ENCODE results near the gene FAM124B.
"Not testable (repeated sequence)": the region's sequence is repeated elsewhere in the genome, so short reads cannot be mapped to it uniquely, and the experiment has no call there.

FAM124B gene

DNA sequence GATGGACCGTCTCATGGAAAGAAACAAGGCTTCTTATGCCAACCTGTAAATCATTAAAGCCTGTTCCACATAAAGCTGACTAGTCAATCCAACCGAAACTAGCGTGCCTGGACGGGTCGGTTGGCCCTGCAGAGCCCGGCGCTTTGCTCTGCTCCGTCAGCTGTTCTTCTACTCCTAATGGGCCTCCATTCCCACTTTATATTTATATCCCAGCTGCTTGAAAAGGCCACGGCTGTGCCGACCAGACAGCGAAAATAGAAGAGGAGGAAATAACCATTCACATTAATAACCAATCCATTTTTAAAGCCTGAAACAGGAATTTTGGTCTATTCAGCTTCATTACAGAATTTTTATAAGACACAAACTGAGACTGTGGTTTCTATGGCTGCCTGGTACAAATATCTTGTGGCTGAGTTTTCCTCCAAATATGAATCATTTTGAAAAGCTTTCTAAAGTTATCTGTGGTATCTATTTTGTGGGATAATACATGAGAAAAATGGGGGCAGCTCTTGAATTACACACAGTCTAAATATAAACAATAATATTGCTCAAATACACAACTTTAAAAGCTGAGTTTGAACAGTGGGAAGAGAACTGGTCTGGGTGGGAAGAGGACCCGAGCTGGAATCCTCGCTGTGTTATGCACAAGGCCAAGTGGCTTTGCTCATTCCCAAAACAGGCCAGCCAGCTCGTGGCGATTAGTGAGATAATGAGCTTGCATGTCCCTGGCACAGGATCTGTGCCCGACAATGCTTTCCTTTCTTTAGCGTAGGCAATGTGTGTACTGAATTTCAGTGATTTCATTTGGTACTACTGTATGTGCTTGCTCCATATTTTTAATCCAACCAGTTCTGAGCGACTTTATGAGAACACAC, 10.5 kb upstream of the FAM124B start:
- peak; percentile 53 for DNase-seq

DNA sequence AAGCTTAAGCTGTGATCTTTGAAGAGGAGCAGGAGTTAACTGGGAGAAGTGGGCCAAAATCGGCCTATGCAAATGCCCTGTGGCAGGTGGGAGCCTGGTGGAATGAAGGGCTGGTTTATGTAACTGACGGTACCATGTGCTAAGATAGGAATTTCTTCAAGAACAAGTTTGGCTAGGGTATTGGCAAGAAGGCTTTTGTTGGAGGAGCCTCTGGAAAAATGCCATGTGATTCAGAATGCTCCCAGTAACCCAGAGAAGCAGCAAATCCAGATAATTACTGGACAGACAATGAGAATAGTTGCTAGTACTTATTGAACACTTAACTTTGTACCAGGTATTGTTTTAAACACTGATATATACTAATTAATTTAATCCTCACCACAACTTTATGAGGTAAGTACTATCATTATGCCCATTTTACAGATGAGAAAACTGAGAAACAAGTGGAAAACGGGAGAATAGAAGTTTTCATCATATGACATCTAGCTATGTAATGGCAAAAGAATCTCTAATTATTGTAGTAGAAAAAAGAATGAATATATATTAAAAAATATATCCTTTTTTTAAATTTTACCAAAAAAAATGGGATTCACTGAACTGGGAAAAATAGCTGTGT, 9.1 kb upstream of the FAM124B start:
- DNase-seq: no peak

DNA sequence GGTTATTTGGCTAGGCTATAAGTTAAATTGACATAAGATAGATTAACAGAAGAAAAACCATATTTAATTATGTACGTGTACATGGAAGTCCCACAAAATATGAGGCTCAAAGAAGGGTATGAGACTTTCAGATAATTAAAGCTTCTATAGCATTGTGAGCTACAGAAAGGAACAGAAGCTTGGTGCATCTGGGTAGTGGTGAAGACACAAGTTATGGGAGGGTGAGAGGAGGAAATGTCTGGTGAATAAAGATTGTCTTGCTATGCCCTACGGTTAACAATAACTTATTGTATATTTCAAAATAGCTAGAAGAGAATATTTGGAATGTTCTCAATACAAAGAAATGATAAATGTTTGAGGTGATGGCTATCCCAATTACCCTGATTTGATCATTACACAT, 6.8 kb upstream of the FAM124B start:
- no peak for DNase-seq

DNA sequence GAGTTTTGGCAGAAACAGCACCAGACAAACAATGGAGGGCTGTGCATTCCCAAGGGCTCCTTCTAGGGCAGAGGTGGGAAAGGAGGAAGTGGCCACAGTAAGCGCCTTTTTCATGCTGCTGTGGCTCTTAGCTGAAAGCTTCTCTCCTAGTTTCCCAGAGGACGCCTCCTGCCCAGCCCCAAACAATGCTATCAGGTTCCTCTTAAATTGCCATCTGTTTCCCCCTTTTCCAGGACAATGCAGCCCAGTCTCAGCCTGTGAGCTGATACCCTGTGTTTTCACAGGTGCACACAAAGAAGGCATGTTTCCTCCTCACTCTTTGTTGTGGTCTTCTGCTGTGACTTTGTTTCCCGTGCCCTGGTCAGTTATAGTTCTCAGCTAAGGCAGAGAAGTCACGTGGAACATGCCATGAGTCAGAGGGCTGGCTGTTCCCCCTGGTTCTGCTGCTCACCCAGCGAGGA, 5.4 kb upstream of the FAM124B start:
- no peak for DNase-seq

DNA sequence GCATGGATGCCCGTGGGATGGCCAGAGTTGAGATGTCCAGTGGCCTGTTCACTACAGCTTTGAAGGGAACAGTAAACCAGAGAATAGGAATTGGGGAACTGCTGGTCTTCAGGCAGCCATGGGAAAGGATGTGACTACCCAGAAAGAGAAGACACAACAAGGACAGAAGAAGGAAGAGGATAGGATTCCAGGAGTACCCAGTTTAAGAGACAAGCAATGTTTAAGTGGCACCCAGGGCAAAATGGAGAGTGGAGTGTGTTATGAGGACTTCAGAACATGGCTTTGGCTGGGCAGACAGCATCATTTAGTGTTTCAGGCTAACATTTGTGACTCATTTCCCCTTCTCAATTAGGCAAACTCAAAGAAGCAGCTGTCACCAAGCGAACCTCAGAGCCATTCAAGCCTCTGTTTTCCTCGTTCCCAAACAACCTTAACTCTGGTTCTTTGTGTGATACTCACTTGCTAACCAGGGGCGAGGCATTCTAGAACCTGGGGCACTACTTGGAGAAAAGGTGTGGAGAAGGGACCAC, 4.0 kb upstream of the FAM124B start:
- no peak for DNase-seq

- no peak for DNase-seq
These were observed 3.5 kb upstream of the FAM124B start for GRCh38 chr2:224405412-224405811.

GRCh38 chr2:224404796-224405195, 2.9 kb upstream of the FAM124B start:
- DNase-seq: no peak

GRCh38 chr2:224403657-224404056, 1.8 kb upstream of the FAM124B start:
- no peak for DNase-seq

DNA sequence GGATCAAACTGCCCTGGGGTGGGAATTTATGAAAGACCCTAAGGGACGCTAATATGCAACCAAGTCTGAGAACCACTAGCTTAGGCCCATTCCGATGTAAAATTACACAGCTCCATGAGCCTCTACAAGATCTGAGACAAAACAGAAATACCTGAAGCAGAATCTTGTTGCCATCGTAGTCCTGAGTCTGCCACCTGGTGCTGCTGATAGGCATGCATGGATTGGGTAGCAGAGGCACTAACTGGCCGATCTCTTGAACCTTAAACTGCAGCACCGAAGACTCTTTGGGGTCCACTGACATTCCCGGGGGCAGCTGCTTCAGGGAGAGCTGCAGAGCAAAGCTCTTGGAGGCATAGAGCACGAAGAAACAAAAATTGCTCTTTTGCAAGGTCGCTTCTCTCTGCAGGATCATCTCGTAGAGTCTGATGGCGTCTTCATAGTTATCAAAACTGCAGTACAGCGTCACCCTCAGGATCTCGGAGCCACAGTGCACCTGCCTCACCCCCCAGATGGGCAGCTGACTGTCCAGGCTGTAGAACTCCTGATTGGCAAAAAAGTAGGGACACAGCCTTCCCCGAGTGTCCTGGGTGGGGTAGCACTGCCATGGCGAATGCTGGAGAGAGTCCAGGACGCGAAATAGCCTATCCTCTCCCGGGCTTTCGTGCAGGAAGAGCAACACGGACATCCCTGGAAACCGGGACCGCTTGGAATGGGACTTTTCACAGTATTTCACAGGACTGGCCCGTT, 848 bp downstream of the FAM124B start:
- no peak for DNase-seq

DNA sequence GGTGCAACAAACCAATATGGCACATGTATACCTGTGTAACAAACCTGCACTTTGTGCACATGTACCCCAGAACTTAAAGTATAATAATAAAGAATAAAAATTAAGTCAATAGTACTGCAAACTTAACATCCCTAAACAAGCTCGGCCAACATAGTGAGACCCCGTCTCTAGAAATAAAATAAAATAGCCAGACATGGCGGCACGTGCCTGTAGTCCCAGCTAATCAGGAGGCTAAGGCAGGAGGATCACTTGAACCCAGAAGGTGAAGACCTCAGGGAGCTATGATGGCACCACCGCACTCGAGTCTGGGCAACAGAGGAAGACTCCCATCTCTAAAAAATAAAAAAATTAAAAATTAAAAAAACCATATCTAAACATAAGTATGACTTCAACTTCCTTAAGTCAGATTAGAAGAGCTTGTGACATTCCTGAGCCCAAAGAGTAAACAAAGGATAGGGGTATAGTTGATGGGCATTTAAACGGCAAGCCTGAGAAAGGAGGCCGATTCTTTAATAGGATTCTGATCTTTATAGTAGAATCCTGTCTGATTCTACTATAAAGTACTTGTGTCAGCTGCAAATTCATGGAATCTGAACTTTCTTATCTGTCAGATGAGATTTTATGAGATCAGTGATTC, 1.6 kb downstream of the FAM124B start:
- no peak for DNase-seq

- no peak for DNase-seq
These were observed 3.6 kb downstream of the FAM124B start for GRCh38 chr2:224398289-224398688.

GRCh38 chr2:224397100-224397499, 4.8 kb downstream of the FAM124B start:
- not testable (repeated sequence) for DNase-seq

DNA sequence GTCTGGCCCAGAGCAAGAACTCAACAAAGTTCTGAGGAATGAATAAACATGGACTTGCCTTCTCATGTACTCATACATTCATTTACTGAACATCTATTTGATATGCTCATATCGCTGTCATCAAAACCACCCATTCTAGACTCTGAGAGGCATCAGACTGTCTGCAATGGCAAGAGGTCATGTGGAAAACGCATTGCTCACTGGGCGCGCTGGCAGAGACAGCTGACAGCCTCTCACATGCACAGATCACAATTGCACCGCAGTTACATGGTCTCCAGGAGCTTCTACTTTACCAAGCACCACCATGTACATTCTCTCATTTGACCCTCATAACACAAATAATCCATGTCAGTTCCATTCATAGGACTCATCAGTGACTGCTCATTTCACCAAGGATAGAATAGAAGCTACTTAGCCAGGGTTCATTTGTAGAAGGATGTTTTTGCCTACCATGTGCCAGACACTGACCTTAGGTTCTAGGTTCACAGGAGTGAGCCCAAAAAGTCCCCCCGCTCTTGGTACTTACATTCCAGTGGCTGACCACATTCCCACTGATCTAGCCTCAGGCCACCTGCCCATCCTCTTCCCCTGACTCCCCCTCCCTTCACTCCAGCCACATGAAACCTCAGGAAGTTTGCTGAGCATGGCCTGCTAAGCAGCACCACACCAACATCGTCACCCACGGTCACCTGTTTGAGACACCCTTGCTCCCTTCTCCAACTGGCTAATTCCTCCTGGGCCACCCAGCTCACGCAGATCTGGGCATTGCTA, 6.1 kb downstream of the FAM124B start:
- no peak for DNase-seq

GRCh38 chr2:224393157-224393872, 8.6 kb downstream of the FAM124B start:
- DNase-seq: no peak

DNA sequence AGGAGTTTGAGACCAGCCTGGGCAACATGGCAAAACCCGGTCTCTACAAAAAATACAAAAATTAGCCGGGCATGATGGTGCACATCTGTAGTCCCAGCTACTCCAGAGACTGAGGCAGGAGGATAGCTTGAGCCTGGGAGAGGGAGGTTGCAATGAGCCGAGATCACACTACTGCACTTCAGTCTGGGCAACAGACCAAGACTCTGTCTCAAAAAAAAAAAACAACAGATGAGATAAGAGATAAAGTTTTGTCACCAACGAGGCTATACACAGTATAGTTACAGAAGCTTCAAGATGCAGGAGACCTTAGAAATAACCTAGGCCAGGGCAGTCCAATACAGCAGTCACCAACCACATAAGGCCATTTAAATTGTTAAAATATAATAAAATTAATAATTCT, 9.4 kb downstream of the FAM124B start:
- DNase-seq: no peak

DNA sequence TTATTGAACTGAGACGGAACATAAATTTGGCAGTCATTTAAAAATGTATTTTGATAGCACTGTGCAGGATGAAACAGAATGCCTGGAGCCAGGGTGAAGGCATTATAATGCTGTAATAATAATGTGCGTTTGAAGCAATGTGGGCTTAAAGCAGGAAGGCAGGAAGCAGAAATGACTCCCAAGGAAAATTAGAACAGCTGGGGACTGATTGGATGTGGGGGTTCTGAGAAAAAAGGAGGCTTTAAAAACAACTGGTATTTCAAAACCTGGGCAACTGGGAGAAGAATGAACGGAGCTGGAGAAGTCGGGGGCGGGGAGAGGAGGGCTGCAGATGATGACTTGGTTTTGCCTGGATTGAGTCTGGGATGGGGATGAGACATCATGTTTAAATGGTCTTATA, 12.6 kb downstream of the FAM124B start:
- no peak for DNase-seq

GRCh38 chr2:224386876-224387275, 15.0 kb downstream of the FAM124B start:
- no peak for DNase-seq

DNA sequence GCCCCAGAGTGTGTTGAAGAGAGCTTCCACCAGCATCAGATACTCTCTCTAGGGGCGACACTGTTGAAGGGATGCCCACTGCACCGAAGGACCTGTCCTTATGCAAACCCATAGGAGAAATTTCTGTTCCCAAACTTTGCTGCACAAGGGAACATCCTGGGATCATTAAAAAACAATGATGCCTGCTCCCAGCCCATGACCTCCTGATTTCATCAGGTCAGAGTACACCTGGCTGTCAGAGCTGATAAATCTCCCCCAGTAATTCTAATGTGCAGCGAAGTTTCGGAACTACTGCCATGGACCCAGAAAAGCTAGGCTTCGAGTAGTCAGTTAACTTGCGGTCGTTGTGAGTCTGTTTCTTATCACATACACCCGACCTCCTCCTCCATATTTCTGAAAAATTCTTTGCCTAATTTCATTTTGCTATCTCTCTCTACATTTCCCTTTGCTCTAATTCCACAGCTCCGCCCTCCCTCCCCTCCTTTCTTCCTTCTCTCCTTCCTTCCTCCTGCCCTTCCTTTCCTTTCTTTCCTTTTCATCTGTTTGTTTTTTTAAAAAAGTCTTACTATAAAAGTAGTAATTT, 18.8 kb downstream of the FAM124B start:
- no peak for DNase-seq

GRCh38 chr2:224382280-224382647, 19.6 kb downstream of the FAM124B start:
- not testable (repeated sequence) for DNase-seq

- DNase-seq: no peak
These were observed 20.2 kb downstream of the FAM124B start for GRCh38 chr2:224381521-224382279.
